Activated T-cell treated with anti-CD3 and anti-CD28 coated beads, Interleukin-2, amount 50 U/mL, for 48 hours (primary cell): ENCODE data around the gene ZSCAN22.
"Not testable (repeated sequence)": the region's sequence is repeated elsewhere in the genome, so short reads cannot be mapped to it uniquely, and the experiment has no call there.

ENCODE experiments used
- DNase-seq, 2 experiments: peaks; one replicate each; pipeline ENCODE4 v3.0.0-alpha.2; 2020

The ZSCAN22 gene

GRCh38 chr19:58319241-58319640, 7.6 kb upstream of the ZSCAN22 start:
- DNase-seq, result no peak

- DNase-seq, result no peak
Observed at GRCh38 chr19:58325311-58326022, 1.3 kb upstream of the ZSCAN22 start.

GRCh38 chr19:58326501-58326913, 287 bp upstream of the ZSCAN22 start:
- no peak for DNase-seq

GRCh38 chr19:58328999-58329398, 2.2 kb downstream of the ZSCAN22 start:
- peak; percentile 47 to 49 for DNase-seq

- no peak for DNase-seq
Observed at GRCh38 chr19:58330458-58330857, 3.7 kb downstream of the ZSCAN22 start.

GRCh38 chr19:58332697-58333096, 5.9 kb downstream of the ZSCAN22 start:
- no peak for DNase-seq

GRCh38 chr19:58334691-58335249, 8.0 kb downstream of the ZSCAN22 start:
- no peak for DNase-seq

GRCh38 chr19:58335630-58336029, 8.8 kb downstream of the ZSCAN22 start:
- no peak for DNase-seq

- no peak for DNase-seq
Observed at GRCh38 chr19:58336216-58336615, 9.4 kb downstream of the ZSCAN22 start.

GRCh38 chr19:58336820-58337219, 10.0 kb downstream of the ZSCAN22 start:
- DNase-seq, result no peak

GRCh38 chr19:58338336-58338735, 11.5 kb downstream of the ZSCAN22 start:
- DNase-seq, result no peak

- DNase-seq, result no peak
Observed at GRCh38 chr19:58338825-58339558, 12.2 kb downstream of the ZSCAN22 start.

- DNase-seq, result no peak
Observed at GRCh38 chr19:58345558-58345957, 18.8 kb downstream of the ZSCAN22 start.

- DNase-seq, result peak; percentile 82 to 83
Observed at GRCh38 chr19:58346961-58347929, 20.5 kb downstream of the ZSCAN22 start.

GRCh38 chr19:58348080-58348479, 21.3 kb downstream of the ZSCAN22 start:
- DNase-seq, result not testable (repeated sequence)

- DNase-seq, result no peak
Observed at GRCh38 chr19:58349590-58349989, 22.8 kb downstream of the ZSCAN22 start.

- DNase-seq, result no peak
Observed at GRCh38 chr19:58350001-58350861, 23.4 kb downstream of the ZSCAN22 start.

GRCh38 chr19:58350871-58351557, 24.2 kb downstream of the ZSCAN22 start:
- no peak for DNase-seq

- DNase-seq, result no peak
Observed at GRCh38 chr19:58351558-58351878, 24.7 kb downstream of the ZSCAN22 start.

GRCh38 chr19:58351990-58352755, 25.4 kb downstream of the ZSCAN22 start:
- no peak for DNase-seq
